Stimulated activated CD4-positive, alpha-beta T cell treated with anti-CD3 and anti-CD28 coated beads, Interleukin-12 subunit alpha, Interleukin-12 subunit beta, amount 100 ng/mL, for 24 hours (primary cell): ENCODE results near the gene TMEM214.

ENCODE experiments used
- DNase-seq, 2 experiments: peaks; one replicate each; pipeline ENCODE4 v3.0.0-alpha.2; 2020; ENCODE audit warnings: low read depth in 2 of 2

TMEM214 gene

GRCh38 chr2:27084297-27085061 is 51.7 kb downstream of the TMEM214 start:
- DNase-seq = no peak

DNA sequence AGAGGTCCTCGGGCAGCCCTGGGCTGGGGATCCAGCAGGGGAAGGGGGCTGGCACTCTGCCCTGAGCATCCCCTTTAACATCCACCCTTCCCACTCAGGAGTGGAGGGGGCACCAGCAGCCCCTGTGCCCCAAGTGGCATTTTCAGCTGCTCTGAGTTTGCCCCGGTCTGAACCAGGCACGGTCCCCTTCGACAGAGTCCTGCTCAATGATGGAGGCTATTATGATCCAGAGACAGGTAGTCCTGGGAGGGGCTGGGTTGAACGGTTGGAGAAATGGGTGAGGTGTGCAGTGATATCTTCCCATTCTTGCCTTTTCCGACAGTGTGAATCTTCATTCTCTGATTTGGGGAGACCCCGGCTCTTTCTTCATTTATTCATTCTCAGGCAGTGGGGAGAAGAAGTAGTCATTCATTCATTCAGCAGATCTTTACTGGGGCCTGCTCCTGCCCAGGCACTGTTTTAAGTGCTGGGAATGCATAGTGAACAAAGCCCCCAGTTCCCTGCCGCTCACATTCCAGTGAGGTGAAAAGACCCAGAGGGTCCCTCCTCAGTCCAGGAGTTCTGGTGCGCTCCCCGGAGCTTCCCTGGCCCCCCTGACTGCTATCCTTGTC is 52.4 kb downstream of the TMEM214 start:
- no peak for DNase-seq

DNA sequence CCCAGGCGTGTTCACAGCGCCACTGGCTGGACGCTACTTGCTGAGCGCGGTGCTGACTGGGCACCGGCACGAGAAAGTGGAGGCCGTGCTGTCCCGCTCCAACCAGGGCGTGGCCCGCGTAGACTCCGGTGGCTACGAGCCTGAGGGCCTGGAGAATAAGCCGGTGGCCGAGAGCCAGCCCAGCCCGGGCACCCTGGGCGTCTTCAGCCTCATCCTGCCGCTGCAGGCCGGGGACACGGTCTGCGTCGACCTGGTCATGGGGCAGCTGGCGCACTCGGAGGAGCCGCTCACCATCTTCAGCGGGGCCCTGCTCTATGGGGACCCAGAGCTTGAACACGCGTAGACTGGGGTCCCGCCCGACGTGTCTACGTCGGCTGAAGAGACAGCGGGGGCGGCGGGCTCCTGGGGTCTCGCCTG is 52.9 kb downstream of the TMEM214 start:
- peak in 1 of 2 experiments; percentile 32 for DNase-seq

DNA sequence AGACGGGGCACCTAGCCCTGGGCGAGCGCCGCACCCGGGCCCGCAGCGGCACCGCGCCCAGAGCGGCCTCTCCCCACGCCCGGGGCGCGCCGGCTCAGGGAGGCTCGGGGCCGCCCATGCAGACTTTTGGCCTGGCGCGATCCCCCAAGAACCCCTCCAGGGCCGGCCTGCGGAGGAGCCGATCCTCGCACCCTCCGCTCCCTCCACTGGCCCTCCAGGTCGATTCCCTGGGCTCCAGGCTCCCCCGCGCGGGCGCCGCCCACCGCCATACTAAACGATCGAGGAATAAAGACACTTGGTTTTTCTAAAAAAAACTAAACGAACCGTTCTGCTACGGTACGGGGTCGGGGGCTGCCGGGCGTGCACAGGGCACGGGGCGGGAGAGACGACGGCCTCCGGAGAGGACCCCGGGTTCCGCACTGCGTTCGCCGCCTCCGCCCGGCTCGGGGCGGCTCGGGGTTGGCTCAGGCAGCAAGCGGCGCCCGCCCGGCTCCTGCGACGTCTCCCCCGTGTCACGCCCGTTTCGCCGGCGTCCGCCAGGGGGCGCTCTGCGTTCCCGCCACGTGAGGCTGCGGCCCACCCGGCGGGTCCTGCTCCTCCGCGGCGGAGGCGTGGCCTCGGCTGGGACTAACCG is 53.4 kb downstream of the TMEM214 start:
- DNase-seq = peak; percentile 95 to 97

DNA sequence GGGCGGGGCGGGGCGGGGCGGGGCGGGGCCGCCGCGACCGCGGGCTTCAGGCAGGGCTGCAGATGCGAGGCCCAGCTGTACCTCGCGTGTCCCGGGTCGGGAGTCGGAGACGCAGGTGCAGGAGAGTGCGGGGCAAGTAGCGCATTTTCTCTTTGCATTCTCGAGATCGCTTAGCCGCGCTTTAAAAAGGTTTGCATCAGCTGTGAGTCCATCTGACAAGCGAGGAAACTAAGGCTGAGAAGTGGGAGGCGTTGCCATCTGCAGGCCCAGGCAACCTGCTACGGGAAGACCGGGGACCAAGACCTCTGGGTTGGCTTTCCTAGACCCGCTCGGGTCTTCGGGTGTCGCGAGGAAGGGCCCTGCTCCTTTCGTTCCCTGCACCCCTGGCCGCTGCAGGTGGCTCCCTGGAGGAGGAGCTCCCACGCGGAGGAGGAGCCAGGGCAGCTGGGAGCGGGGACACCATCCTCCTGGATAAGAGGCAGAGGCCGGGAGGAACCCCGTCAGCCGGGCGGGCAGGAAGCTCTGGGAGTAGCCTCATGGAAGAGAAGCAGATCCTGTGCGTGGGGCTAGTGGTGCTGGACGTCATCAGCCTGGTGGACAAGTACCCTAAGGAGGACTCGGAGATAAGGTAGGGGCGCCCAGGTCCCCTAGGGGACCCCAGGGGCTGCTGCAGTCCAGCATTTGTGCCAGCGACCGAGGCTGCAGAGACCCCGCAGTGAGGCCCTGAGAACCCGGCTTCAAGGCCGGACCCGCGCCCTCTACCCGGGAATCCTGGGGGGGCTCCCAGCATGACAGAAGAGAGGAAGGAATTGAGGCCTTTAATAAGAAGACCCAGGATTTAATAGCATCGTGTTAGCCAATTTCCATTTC is 54.2 kb downstream of the TMEM214 start, which contains the start of gene KHK:
Gene KHK (plus strand): TSS at position 49 of the 870 bp plus-strand sequence. CDS start 488 bp downstream, at position 537.
- peak in 1 of 2 experiments; percentile 24 for DNase-seq

DNA sequence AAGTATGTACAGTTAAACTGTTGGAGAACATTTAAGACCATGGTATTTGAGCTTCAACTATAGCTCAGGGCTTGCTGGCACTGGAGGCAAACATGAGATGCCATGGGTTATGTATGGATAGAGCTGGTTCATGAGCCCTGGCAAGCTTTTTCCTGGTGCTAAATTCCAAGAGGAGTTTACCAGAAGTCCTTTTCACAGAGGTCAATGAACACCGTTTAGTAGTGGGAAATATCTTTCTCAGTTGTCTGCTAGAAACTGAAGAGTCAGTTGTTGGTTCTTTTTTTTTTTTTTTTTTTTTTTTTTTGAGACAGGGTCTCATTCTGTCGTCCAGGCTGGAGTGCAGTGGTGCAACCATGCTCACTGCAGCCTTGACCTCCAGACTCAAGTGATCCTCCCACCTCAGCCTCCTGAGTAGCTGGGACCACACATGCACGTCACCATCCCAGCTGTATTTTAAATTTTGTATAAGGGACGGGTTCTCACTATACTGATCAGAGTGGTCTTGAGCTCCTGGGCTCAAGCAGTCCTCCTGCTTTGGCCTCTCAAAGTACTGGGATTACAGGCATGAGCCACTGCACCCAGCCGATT is 55.2 kb downstream of the TMEM214 start:
- no peak for DNase-seq

- DNase-seq = no peak
These were observed 55.9 kb downstream of the TMEM214 start for GRCh38 chr2:27088634-27089033.

DNA sequence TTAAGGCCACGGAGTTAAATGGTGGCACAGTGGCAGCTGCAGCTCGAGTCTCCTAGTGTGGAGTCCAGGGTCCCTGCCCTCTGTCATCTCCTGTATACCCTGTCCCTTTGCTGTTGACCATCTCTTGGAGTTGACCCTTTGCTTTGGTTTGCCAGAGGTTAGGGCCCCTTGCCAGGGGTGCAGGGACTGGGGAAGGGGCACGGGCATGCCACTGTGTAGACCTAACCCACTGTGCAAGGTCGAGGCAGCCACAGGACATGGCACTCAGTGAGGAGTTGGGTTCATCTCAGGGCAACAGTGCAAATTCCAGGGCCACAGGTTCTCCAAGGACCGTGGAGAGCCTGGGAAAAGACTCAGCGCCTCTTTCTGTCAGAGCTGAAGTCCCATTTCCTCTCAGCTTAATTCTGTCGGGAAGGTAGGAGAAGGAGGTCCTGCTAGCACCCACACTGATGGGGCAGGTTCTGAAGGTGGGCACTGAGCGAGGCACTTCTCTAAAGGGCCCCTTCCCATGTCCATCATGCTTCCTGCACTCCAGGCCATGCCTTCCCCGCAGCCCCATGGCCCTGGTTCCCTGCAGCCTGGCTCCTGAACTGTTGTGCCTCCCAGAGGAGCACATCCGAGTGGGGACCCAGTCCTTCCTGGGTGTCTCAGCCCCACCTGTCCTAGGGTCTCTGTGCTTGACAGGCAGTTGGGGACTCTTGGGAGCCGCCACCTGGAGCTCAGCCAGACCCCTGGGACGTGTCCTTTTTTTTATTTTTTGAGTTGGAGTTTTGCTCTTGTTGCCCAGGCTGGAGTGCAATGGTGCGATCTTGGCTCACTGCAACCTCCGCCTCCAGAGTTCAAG is 56.6 kb downstream of the TMEM214 start:
- DNase-seq = no peak
